OCI-LY7 (cell line): Measurements from ENCODE around the gene SLC25A15. TPM values are rescaled to one million over a fixed set of nuclear protein-coding genes. Genes with fewer than 3 reads are reported as not detected.

Experiments
- Bru-seq: library from RNA; stranded (reverse); fragments of 400-500 nt; gene quantifications from one replicate; lab custom pipeline; 2021; lab: Mats Ljungman, UMichigan
- BruChase-seq, 2 experiments: library from RNA; stranded (reverse); fragments of 400-500 nt; gene quantifications; one replicate each; lab custom pipeline; 2021; lab: Mats Ljungman, UMichigan
- BruUV-seq: library from RNA; stranded (reverse); fragments of 400-500 nt; replicated peaks from 2 replicates; lab custom pipeline; 2021; lab: Mats Ljungman, UMichigan
- CTCF ChIA-PET: fragments of 300-600 bp; sonication (Branson Sonifier 250); formaldehyde crosslinking; loops from one replicate; lab custom pipeline; 2022; ENCODE audit warnings: antibody characterized with exemption; ENCODE audit not compliant: unreplicated experiment; lab: Charles Lee
- POLR2A ChIA-PET: fragments of 300-600 bp; sonication (Branson Sonifier 250); formaldehyde crosslinking; loops from one replicate; lab custom pipeline; 2022; ENCODE audit warnings: antibody characterized with exemption; lab: Charles Lee
- DNase-seq: peaks from one replicate; pipeline ENCODE4 v3.0.0-alpha.2; 2015; ENCODE audit warnings: low spot score
- H2AFZ ChIP-seq: fragments of 200-600 bp; sonication (generic), shearing (Covaris generic); 2 replicates; pipeline ENCODE4 v1.6.1; 2014; ENCODE audit warnings: mild to moderate bottlenecking, antibody characterized with exemption, low read length, moderate library complexity
- H3K27ac ChIP-seq: fragments of 200-600 bp; sonication (generic); 2 replicates; pipeline ENCODE4 v1.5.1; 2014; ENCODE audit warnings: mixed run types, low read depth, mild to moderate bottlenecking, moderate library complexity, low read length, inconsistent platforms; ENCODE audit not compliant: poor library complexity, severe bottlenecking
- H3K36me3 ChIP-seq: fragments of 200-600 bp; sonication (generic); 2 replicates; pipeline ENCODE4 v1.6.1; 2014; ENCODE audit warnings: mild to moderate bottlenecking, antibody characterized with exemption, low read length, moderate library complexity, mixed read lengths; ENCODE audit not compliant: insufficient read depth
- H3K4me1 ChIP-seq: fragments of 200-600 bp; sonication (generic); 2 replicates; pipeline ENCODE4 v1.5.1; 2014; ENCODE audit warnings: mild to moderate bottlenecking, low read length; ENCODE audit not compliant: insufficient read depth, poor library complexity, severe bottlenecking
- H3K4me2 ChIP-seq: fragments of 200-600 bp; sonication (generic); 2 replicates; pipeline ENCODE4 v1.6.1; 2014; ENCODE audit warnings: mild to moderate bottlenecking, low read length
- H3K4me3 ChIP-seq: fragments of 200-600 bp; sonication (generic); 2 replicates; pipeline ENCODE4 v1.5.1; 2014; ENCODE audit warnings: mild to moderate bottlenecking, low read depth, low read length; ENCODE audit not compliant: poor library complexity, severe bottlenecking
- H3K79me2 ChIP-seq: fragments of 200-600 bp; sonication (generic); 2 replicates; pipeline ENCODE4 v1.6.1; 2016; ENCODE audit warnings: low read depth, mild to moderate bottlenecking, low read length, moderate library complexity, mixed read lengths; ENCODE audit not compliant: insufficient read depth
- H3K9me2 ChIP-seq: fragments of 200-600 bp; sonication (generic); 2 replicates; pipeline ENCODE4 v1.6.1; 2016; ENCODE audit warnings: mild to moderate bottlenecking, low read length, mixed read lengths; ENCODE audit not compliant: insufficient read depth
- H3K9me3 ChIP-seq: fragments of 200-600 bp; sonication (generic); 2 replicates; pipeline ENCODE4 v1.6.1; 2014; ENCODE audit warnings: mild to moderate bottlenecking, mixed run types, low read length, mixed read lengths
- H4K20me1 ChIP-seq: fragments of 200-600 bp; sonication (generic); 2 replicates; pipeline ENCODE4 v1.6.1; 2014; ENCODE audit warnings: mild to moderate bottlenecking, antibody characterized with exemption, low read length, moderate library complexity, mixed read lengths; ENCODE audit not compliant: insufficient read depth
- EZH2phosphoT487 ChIP-seq: fragments of 200-600 bp; sonication (generic); IDR thresholded peaks from 2 replicates; pipeline ENCODE4 v1.6.1; 2018; ENCODE audit warnings: low read depth, borderline replicate concordance, mild to moderate bottlenecking, mixed run types, antibody characterized with exemption, low read length, moderate library complexity, mixed read lengths
- intact Hi-C: fragments of 100-400 bp; cut with micrococcal nuclease; formaldehyde crosslinking; loops from one replicate; pipeline ENCODE4 v1.10.0; 2022; ENCODE audit not compliant: unreplicated experiment
- long read RNA-seq: library from polyadenylated mRNA; stranded (forward); transcript quantifications from one replicate; pipeline ENCODE4 v2.0.0, GENCODE V29; 2022
- total RNA-seq, 2 experiments: library from RNA; depleted of rRNA in 1 of 2; stranded (reverse); fragments of >200 nt in 1 of 2; shearing (Covaris generic) in 1 of 2; gene quantifications; 2 replicates each; pipeline ENCODE4 v1.2.3, GENCODE V29; 2014 to 2022
- TF ChIP-seq, protein P1 (sequence below): fragments of 200-600 bp; sonication (generic); conservative IDR thresholded peaks from 2 replicates; pipeline ENCODE4 v1.5.1; 2014; ENCODE audit warnings: mild to moderate bottlenecking, antibody characterized with exemption, low read length, moderate library complexity, mixed read lengths

SLC25A15 gene
- 61.3 and 71.0 TPM in 2 replicates for total RNA-seq (2014; rRNA removed; shearing (Covaris generic))
- 56.3 and 57.7 TPM in 2 replicates for total RNA-seq (2022)
- Bru-seq, nascent RNA = percentile 73 among the genes with signal in this experiment
- BruChase-seq, experiment 1, labeled RNA remaining after a 6-hour chase = percentile 81 among the genes with signal in this experiment
- BruChase-seq, experiment 2, labeled RNA remaining after a 2-hour chase = percentile 72 among the genes with signal in this experiment
- long read RNA-seq, transcript SLC25A15-201 (7 exons, 1,586 nt) = major isoform, 15 of 23 reads
- long read RNA-seq, partial matches to known transcripts = 2 of 23 reads
- long read RNA-seq, other reads (novel, unspliced or antisense) = 6 of 23 reads

DNA sequence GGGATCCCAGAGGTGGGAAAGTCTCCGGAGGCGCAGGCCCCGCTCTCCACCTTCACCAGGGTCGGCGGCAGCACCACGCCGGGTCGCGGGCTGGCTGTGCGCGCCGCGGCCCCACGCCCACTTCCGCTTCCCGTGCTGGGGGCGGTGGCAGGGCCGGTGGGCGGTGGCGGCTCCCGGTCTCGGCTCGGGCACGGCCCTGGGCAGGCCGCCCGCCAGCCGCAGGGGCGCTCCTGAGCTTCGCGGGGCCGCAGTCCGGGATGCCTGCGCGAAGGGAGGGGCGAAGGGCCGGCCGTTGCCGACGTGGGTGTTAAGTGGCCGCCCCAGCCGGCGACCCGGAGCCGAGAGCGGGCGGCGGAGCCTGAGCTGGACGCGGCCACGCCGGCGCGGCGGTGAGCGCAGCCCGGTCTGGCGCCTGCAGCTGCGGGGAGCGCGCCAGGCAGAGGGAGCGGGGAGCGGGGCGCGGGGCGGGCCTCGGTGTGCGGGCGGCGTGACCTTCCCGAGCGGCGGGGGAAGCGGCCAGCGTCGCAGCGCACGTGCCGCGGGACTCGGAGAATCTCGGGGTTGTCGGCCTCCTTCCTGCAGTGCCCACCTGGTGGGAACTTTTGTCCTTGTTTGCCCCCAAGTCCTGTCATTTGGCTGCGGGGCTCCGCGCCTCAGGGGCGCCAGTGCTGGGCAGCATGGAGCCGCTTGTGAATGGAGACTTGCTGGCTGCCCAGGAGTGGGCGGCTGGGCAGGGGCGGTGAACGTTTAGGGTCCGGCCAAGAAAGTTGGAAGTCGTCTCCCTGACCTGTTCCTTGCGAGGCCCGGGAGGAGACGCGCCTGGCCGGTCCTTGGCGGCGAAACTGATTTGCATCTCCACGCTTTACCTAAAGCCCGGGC is at the start of gene SLC25A15:
TSS of gene SLC25A15 (plus strand) at position 337 of the 879 bp plus-strand sequence. CDS start 3,616 bp downstream, outside the sequence.
- intact Hi-C loops = loop anchor here (1.0 to 5.0 kb wide), 4 partner anchors 132 to 713 kb away; partner anchors contain the start of gene WBP4
- BruUV-seq = no TSS peak

DNA sequence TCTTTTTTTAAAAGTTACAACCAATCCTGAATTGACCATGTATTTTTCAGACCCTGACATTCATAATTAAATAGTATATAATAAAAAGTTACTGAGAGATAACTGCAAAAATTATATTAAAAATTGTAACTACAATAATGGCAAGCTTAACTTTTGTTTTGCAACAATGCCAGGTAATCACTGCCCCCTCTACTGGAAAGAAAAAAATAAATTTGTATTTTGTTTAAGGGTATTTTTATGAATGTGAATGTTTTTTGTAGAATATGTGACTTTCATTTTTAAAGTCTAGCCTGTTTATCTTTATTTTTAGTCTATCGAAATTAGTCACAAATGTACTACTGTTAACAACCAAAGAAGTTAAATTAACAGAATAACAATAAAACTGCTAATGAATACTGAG is 40.1 kb upstream of the SLC25A15 start:
- no peak for DNase-seq
- Histone ChIP-seq H3K27ac (no peak overlapping the region), H3K36me3 (peaks cover 89% of the 10 kb centered on the region), H3K4me3 (no peak overlapping the region), H3K79me2 (peaks cover 3% of the 10 kb centered on the region; the same call in 1 of the 2 replicates), H3K9me3 (no peaks in the 10 kb centered on the region), H3K9me2 (no peaks in the 10 kb centered on the region), H3K4me1 (peaks cover 5% of the 10 kb centered on the region), H2AFZ (no peak overlapping the region), H4K20me1 (no peaks in the 10 kb centered on the region), H3K4me2 (no peak overlapping the region)
- ChIA-PET POLR2A (interaction anchor here (1.4 kb wide), 1 partner anchor 51 kb away, joined by 4 read pairs; no protein-coding TSS in a partner anchor), CTCF (no interaction called here)
- TF ChIP-seq, protein P1, sequence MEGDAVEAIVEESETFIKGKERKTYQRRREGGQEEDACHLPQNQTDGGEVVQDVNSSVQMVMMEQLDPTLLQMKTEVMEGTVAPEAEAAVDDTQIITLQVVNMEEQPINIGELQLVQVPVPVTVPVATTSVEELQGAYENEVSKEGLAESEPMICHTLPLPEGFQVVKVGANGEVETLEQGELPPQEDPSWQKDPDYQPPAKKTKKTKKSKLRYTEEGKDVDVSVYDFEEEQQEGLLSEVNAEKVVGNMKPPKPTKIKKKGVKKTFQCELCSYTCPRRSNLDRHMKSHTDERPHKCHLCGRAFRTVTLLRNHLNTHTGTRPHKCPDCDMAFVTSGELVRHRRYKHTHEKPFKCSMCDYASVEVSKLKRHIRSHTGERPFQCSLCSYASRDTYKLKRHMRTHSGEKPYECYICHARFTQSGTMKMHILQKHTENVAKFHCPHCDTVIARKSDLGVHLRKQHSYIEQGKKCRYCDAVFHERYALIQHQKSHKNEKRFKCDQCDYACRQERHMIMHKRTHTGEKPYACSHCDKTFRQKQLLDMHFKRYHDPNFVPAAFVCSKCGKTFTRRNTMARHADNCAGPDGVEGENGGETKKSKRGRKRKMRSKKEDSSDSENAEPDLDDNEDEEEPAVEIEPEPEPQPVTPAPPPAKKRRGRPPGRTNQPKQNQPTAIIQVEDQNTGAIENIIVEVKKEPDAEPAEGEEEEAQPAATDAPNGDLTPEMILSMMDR = peak; percentile 75
- no peak for TF ChIP-seq EZH2phosphoT487
- BruUV-seq = no TSS peak
- intact Hi-C loops = no loop called here

More for the DNA sequence above, at the start of gene SLC25A15:
- peaks cover 46% of the 10 kb centered on the region for H3K4me1 ChIP-seq
- POLR2A ChIA-PET = interaction anchor here (0.5 to 2.0 kb wide), 14 partner anchors 9 to 1749 kb away, joined by 3 to 8 read pairs (median 3); partner anchors contain the start of gene MRPS31
- peak; percentile 89 for DNase-seq
- no peaks in the 10 kb centered on the region for H3K9me2 ChIP-seq
- H3K9me3 ChIP-seq = no peaks in the 10 kb centered on the region
- peak within 1 kb of the TSS; percentile 84 for H3K4me2 ChIP-seq
- H4K20me1 ChIP-seq = no peaks in the 10 kb centered on the region
- TF ChIP-seq, protein P1 = peak; percentile 47
- no peak for TF ChIP-seq EZH2phosphoT487
- peaks cover 14% of the 10 kb centered on the region for H3K36me3 ChIP-seq
- peak within 1 kb of the TSS; percentile 44 for H2AFZ ChIP-seq
- peaks cover 37% of the 10 kb centered on the region; the same call in 1 of the 2 replicates for H3K79me2 ChIP-seq
- CTCF ChIA-PET = interaction anchor here (0.5 kb wide), 1 partner anchor 23 kb away, joined by 3 read pairs; no protein-coding TSS in a partner anchor
- H3K4me3 ChIP-seq = peak within 1 kb of the TSS; percentile 72
- peak within 1 kb of the TSS; percentile 92 for H3K27ac ChIP-seq
